H4 (cell line): ENCODE data around the gene SLC38A4. TPM values are rescaled to one million over a fixed set of nuclear protein-coding genes. Genes with fewer than 3 reads are reported as not detected.
"Not testable (repeated sequence)": the region's sequence is repeated elsewhere in the genome, so short reads cannot be mapped to it uniquely, and the experiment has no call there.

Experiments
- DNase-seq: peaks from one replicate; pipeline ENCODE4 v3.0.0-alpha.2; 2015; ENCODE audit warnings: low spot score
- total RNA-seq: library from RNA; depleted of rRNA; stranded (reverse); fragments of >200 nt; shearing (Covaris generic); gene quantifications from 2 replicates; pipeline ENCODE4 v1.2.3, GENCODE V29; 2014; rRNA removed

Gene SLC38A4, protein sequence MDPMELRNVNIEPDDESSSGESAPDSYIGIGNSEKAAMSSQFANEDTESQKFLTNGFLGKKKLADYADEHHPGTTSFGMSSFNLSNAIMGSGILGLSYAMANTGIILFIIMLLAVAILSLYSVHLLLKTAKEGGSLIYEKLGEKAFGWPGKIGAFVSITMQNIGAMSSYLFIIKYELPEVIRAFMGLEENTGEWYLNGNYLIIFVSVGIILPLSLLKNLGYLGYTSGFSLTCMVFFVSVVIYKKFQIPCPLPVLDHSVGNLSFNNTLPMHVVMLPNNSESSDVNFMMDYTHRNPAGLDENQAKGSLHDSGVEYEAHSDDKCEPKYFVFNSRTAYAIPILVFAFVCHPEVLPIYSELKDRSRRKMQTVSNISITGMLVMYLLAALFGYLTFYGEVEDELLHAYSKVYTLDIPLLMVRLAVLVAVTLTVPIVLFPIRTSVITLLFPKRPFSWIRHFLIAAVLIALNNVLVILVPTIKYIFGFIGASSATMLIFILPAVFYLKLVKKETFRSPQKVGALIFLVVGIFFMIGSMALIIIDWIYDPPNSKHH
- 0.74 and 1.1 TPM in 2 replicates for total RNA-seq

DNA sequence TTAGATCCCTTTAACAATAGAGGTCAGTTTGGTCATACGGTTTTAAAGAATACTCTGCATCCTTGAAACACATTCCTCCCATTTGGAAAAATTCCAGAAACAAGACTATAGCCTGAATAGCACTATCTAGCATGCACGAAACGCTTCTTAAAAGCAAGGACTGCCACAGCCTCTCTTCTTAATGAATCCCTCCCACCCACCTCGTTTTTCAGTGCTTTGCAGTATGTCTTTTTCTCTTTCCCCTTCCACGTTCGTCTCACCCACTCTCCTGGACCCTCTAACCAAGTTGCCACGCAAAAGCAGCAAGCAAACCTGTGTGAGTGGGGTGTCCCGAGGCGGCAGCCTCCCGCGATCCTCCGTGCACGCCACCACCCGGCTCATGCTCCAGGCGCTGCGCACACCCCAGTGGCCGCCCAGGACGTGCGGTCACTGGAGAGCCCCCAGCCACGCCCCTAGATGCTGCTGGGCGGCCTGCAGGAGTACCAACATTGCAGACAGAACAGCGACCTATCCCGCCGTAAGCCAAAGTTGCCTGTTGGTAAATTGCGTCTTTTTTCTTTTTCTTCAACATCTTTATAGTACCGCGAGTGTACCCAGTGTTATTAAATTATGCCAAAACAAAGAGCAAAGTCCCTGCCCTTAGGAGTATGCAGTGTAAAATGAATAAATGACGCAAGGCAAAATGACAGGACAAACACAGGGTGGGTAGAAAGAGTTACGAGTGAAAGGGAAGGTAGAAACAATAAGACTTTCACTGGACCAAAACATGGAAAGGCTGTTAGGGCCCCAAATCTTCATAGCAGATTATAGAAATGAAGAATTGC lies at the start of gene SLC38A4:
Gene SLC38A4, minus strand, starts transcription at position 407 of the 824 bp plus-strand sequence. CDS start 32,926 bp downstream, outside the sequence.
- DNase-seq = peak; percentile 45

DNA sequence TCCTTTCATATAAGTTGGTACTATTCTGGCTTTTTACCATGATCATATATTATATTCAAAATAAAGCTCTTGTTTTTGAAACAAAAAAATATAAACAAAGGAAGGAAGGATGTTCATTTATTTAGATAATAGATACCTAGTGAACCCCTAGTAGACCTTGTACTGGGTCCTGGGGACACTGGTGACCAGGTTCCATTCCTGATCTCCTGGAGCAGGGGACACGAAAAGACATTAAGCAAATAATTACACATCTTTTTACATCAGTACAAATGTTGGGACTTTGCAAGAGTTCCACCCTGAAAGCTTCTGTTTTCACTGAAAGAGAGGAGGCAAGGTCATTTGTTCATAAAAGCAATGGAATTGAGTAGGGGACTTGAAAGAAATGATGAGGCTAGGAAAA lies 49.3 kb upstream of the SLC38A4 start:
- DNase-seq = no peak

DNA sequence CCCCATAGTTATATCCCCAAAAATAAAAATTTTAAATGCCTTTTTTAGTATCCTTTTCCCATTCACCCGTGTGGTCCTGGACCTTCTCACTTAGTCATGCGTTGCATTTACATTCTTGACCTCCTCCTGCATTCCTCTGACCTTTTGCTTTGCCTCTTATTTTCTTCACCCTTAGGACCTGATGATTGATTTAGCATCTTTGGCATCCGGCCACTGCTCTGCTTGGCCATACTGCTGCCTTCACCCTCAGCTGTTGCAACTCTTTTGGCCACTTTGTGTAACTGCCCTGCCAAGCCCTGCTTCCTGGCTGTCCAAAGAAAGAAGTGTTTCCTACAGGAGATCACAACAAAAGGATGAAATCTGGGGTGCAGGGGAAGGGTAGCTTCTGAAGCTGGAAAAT lies 48.8 kb upstream of the SLC38A4 start:
- no peak for DNase-seq

DNA sequence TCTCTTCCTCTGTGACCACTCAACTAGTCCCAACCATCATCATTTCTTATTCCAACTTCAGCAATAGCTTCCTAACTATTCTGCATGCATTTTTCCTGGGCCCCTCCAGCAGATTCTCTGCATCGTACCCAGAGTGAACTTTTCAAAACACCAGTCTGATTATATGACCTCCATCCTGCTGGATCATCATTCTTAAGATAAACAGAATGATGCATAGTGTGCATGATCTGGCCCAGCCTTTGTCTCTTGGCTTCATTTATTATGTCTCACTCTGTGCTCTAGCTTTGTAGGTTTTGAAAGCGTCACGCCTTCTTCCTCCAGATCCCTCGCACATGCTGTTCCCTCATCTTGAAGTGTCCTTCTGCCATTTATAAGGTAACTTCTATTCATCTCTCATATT lies 46.3 kb upstream of the SLC38A4 start:
- DNase-seq = no peak

DNA sequence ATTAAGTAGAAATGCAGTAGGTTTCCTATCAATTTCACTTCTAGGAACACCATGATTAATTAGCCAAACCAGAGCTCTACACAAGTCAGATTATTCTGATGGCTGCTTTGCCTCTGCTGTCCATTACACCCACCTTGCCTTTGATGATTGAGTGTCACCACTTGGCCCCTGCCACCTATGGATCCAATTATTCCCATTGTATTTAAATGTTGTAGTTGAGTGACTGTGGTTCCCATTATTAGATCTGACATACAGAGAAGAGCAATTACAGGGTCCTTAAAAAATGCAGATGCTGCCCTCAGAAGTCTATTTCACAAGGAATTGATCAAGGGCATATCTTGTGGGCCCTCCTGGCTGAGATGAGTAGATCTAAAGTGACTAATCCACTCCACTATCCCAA lies 39.5 kb upstream of the SLC38A4 start:
- DNase-seq = no peak

DNA sequence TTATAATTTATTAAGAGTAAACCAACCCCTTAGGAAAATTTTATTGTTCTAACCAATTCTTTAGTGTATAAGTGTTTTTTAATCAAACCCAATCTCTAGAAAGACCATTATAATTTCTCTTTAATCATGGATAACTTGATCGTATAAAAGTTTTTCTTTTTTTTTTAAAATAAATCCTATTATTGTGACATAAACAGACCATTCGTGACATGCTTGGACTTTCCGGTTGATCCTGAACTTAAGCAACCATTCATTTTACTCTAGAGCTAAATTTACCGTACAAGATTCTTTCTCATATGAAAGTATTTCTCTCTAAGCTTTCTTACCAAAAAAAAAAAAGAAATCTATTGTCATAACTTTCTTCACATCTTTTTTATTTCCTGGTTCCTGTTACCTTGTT lies 32.6 kb upstream of the SLC38A4 start:
- no peak for DNase-seq

DNA sequence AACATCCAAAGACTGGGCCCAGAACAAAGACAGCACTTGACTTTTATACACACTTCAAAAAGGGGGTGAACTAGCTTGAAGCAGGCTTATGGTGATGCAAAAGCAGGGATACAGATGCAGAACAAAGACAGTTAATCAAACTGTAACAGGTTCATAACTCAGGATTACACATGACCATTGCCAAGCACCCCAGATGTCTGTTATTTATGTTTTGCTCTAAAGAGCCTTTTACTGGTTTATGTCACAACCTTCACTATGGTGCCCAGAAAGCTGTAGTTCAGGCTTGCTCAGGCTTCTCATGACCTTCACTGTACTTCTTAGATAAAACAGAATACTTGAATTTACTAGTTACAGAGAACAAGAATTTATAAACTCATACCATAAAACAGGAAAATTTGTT lies 31.7 kb upstream of the SLC38A4 start:
- DNase-seq = no peak

DNA sequence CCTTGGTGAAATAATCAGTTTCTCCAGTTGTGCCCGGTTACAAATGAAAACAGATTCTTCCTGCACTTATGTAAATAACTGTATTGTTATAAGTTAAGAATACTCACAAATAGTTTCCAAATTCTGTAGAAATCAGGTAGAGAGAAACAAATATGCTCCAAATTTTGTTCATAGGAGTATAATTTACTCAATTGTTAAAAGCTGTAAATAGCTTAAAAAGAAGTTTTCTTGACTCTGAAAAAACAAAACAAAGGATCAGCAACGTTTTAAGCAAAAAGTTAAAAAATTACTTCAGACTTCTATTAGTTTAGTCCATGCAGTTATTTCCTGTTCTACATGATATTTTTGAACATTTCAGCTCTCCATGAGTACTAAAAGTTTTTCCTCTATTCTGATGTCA lies 30.0 kb upstream of the SLC38A4 start:
- DNase-seq = no peak

DNA sequence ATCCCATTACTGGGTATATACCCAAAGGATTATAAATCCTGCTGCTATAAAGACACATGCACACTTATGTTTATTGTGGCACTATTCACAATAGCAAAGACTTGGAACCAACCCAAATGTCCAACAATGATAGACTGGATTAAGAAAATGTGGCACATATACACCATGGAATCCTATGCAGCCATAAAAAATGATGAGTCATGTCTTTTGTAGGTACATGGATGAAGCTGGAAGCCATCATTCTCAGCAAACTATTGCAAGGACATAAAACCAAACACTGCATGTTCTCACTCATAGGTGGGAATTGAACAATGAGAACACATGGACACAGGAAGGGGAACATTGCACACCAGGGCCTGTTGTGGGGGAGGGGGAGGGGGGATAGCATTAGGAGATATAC lies 28.4 kb upstream of the SLC38A4 start:
- not testable (repeated sequence) for DNase-seq

DNA sequence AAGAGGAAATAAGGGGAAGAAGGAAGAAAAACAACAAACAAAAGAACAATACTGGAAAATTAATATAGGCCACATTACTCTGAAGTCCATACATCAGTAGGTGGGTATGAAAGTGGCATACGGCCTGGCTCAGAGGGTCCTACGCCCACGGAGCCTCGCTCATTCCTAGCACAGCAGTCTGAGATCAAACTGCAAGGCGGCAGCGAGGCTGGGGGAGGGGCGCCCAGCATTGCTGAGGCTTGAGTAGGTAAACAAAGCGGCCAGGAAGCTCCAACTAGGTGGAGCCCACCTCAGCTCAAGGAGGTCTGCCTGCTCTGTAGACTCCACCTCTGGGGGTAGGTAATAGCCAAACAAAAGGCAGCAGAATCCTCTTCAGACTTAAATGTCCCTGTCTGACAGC lies 23.0 kb upstream of the SLC38A4 start:
- DNase-seq = not testable (repeated sequence)

DNA sequence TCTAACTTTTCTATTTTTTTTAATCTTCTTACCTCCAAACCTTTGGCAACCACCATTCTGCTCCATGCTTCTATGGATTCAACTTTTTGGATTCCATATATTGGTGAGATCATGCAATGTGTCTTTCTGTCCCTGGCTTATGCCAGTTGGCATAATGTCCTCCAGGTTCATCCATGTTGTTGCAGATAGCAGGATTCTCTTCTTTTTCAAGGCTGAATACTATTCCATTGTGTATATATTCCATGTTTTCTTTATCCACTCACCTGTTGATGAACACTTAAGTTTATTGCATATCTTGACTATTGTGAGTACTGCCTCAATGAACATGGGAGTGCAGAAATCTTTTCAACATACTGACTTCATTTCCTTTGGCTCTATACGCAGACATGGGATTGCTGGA lies 21.2 kb upstream of the SLC38A4 start:
- DNase-seq = no peak

DNA sequence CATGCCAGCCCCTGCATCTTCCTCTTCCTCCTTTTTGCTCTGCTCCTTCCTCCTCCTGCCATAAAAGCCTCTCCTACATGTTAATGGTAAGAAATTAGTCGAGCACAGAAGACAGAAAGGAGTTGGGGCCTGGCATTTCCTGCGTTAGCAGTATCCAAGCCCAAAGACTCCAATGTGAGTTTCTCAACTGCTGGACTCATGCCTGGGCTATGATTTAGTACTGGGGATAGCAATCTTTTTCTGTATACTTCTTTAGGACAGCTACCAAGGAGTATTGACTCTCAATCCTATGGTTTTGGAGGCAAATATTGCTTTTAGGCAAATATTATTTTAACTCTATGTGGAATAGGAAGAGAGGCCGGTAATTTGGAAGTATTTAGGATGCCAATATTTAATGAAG lies 18.0 kb upstream of the SLC38A4 start:
- DNase-seq = no peak

DNA sequence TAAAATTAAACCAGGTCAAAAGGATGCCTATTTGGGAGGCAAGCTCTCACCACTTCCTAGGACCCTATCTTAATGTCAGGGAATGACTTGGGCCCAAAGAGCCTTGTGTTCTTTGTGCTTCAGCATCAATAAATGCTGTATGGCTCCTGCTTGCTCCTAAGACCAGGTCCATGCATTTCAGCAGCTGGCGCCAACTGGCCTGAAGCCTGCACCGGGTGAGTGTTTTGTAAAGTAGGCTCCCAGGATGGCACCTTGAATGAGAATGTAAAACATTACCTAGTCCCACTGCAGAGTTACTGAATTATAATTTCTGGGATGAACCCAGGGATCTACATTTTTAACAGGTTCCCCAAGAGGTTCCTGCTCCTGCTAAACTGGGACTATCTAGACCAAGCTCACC lies 16.1 kb upstream of the SLC38A4 start:
- DNase-seq = no peak

DNA sequence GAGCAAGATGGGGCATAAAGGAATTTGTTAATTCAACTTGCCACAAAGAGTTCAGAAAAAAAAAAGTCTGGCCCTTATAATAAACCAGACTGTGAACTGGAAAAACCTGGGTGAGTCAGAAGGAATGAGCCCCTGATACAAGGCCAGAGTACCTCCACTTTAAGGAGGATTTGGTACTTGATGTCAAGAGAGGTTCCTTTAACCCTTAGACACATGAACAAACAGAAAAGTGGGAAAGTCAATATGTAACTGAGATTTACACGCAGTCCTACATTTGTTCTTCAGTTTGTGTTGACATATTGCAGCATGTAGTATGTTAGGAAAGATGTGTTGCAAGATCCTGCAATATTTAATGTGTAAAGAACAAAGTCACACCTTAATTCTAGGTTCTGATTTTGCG lies 14.2 kb upstream of the SLC38A4 start:
- DNase-seq = no peak

DNA sequence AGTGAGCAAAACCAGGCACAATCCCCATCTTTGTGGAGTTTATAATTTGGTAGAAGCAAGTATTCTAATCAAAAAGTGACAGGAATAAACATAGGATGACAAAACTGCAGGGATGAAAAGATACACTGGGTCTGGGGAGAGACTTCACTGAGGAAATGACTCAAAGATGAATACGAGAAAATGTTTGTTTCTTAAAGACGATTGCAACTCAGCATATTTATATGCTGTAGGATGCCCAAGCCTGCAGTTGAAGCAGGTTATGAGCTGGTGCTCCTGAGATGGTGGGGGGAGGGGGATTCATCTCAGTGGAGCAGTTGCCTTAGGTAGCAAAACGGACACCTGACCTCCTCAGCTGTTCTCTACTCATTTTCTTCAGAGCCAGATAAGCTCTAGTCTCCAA lies 13.4 kb upstream of the SLC38A4 start:
- no peak for DNase-seq

DNA sequence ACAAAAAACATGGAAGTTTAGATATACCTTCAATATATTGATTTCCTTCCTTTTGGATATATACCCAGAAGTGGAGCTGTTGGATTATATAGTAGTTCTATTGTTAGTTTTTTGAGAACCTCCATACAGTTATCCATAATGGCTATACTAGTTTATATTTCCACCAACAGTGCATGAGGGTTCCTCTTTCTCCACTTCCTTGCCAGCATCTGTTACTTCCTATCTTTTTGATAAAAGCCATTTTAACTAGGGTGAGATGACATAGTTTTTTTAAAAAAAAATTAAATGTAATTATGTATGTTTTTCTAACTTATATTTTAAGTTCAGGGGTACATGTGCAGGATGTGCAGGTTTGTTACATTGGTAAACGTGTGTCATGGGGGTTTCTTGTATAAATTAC lies 10.0 kb upstream of the SLC38A4 start:
- no peak for DNase-seq

DNA sequence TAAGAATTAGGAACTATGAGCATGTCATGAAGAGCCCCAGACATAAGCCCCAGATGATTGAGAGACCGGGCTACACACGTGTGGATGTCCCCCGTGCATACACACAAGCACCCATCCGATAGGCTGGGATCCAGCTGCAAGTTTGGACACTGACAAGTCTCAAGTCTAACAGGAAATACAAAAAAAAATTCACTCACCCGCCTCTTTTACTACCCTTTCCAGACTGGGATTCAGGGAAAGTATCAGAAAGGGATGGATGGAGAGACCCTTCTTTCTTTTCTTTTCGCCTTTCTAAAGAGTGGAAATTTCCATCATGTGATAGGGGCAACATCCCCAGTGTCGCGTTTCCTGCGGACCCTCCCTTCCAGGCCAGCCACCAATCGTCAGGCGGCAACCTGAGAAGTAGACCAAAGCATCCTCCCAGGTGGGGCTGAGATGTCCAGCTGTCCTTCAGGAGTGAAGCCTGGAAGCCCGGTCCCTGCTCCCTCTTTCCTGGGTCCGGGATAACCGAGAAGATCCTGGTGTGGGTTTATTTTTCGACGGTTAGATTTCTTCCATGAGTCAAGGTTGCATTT lies 6.4 kb upstream of the SLC38A4 start:
- no peak for DNase-seq

DNA sequence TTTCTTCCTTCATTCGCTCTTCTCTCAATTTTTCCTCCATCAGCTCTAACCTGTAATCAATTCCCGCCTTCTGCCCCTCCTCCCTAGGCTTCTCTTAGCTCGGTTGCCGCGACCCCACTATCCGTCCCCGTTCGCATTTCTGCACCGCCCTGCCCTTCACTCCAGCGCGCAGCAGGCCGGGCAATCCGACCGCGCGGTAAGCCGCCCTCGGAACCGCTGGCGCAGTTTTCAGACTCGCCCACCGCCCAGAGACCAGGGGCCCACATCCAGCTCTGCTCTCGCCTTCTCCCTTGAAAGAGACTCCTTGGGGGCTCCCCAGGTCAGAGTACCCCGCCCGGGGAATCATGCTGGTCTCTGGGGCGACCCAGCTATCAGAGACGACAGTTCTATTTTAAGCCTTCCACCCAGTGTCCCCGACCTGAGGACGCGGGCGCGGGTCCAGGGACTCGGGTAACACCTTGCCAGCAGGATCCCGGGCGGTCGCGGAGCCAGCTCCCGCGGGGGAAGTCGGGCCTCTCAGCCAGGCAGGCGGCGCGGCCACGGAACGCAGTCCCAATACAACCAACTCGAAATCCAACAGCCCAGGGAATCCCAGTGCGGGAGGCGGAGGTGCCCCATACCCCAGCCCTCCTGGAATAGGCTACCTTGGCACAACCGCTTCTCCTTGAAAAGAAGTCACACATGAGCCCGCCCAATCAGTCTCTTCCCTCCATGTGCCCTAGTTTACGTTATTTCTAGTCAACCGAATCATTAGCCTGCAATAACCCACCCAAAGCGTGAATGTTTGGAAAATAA lies 5.7 kb upstream of the SLC38A4 start:
- no peak for DNase-seq

DNA sequence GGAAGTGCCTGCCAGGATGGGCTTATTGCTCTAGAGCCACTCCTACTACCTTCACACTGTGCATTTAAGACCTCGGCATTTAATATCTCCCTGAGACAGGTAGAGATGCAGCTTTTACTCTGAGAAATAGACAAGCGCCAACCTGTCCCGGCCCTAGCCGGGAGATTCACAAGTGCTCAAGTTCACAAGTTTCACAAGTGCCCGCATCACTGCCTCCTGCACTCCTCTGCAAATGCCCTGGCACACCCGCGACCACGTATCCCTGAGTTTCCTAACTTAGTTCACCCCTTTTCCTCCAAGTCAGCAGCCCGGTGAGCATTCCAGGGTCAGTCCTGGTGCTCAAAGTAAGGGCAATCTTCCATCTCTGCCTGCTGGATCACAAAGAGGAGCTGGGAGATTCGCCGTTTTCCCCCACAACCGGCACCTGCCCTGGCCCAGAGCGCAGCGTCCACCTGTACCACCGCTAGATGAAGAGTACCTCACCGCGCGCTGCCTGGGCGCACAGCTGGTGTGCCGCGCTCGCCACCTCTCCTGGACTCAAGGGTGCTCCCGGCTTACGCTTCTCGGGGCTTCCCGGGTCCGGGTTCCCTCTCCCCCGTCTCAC lies 5.0 kb upstream of the SLC38A4 start:
- DNase-seq = no peak

DNA sequence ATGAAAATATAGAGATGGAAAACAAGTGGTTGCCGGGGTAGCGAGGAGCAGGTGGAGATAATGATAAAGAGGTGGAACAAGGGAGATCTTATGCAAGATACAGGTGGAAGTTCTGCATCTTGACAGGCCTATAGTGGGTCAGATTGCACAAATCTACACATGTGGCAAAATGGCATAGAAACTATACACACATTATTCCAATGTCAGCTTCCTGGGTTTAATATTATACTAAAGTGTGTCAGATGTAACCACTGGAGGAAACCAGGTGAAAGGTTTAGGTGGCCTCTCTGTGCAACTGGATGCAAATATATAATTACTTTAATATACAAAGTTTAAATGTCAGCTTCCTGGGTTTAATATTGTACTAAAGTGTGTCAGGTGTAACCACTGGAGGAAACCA lies 1.1 kb downstream of the SLC38A4 start:
- DNase-seq = no peak

DNA sequence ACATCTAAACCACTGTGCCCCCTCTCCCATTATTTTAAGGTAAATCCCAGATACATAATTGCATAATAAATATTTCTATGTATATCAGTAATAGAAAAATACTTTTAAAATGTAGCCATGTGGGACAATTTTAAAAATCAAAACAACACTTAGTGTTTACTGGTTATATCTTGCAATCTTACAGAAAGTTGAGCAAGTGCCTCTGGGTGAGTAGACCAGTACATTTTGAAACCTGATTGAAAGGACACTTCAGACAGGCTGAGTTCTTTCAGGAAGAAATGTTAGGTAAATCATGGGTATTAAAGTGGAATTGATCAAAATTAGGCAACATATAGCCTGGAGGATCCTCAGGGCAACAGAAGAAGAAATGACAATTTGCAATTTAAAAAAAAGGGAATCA lies 7.2 kb downstream of the SLC38A4 start:
- DNase-seq = no peak
